Prostate gland (tissue), 2 donors: ENCODE data around the gene SNAPC4. TPM values are rescaled to one million over a fixed set of nuclear protein-coding genes. Genes with fewer than 3 reads are reported as not detected.

Experiments
- DNase-seq: peaks from one replicate; pipeline ENCODE4 v3.0.0-alpha.2; 2019; ENCODE audit warnings: low spot score
- H3K27ac ChIP-seq, 2 donors: fragments of 200-600 bp; sonication (generic); 2 replicates each; pipeline ENCODE4 v1.5.1; 2017 to 2019
- H3K27me3 ChIP-seq: fragments of 200-600 bp; sonication (generic); replicated peaks from 2 replicates; pipeline ENCODE4 v1.5.1; 2019; ENCODE audit not compliant: insufficient read depth
- H3K36me3 ChIP-seq, 2 donors: fragments of 200-600 bp; sonication (generic); 1 replicate in 1 of 2; 2 replicates in 1 of 2; pipeline versions ENCODE4 v1.5.1 to v1.8.1; 2017 to 2019
- H3K4me1 ChIP-seq: fragments of 200-600 bp; sonication (generic); replicated peaks from 2 replicates; pipeline ENCODE4 v1.5.1; 2019
- H3K4me3 ChIP-seq, 2 donors: fragments of 200-600 bp; sonication (generic); 2 replicates each; pipeline ENCODE4 v1.5.1; 2017 to 2019
- H3K9me3 ChIP-seq: fragments of 200-600 bp; sonication (generic); 2 replicates; pipeline ENCODE4 v1.5.1; 2017
- POLR2A ChIP-seq: fragments of 450-650 bp; IDR thresholded peaks from one replicate; pipeline ENCODE4 v1.6.1; 2016; ENCODE audit warnings: antibody characterized with exemption, mild to moderate bottlenecking
- POLR2AphosphoS5 ChIP-seq: sonication (generic); formaldehyde crosslinking; IDR thresholded peaks from one replicate; pipeline ENCODE4 v1.6.1; 2017; ENCODE audit warnings: antibody characterized with exemption
- WGBS: methylation state at CpG from one replicate; pipeline ENCODE4 v1.1.5; 2018; 5-methylcytosine and 5-hydroxymethylcytosine counted together
- intact Hi-C: fragments of 100-400 bp; cut with DNase I; formaldehyde crosslinking; loops from one replicate; pipeline ENCODE4 v1.14.2; 2022
- total RNA-seq, 2 donors: library from RNA; depleted of rRNA; stranded (reverse); fragments of >200 nt; gene quantifications; one replicate each; pipeline ENCODE4 v1.1.0, GENCODE V29; 2016
- TF ChIP-seq, protein P1 (sequence below), 4 experiments: fragments of 200-600 bp in 2 of 4; fragments of 450-650 bp in 2 of 4; sonication (generic) in 2 of 4; IDR thresholded peaks; 1 replicate in 3 of 4; 2 replicates in 1 of 4; pipeline ENCODE4 v1.5.1; 2016 to 2019; ENCODE audit warnings: antibody characterized with exemption in 4 of 4, mild to moderate bottlenecking in 2 of 4, moderate library complexity in 2 of 4

The SNAPC4 gene
- total RNA-seq, 2 donors from 2014 or later = 8.6 to 22.2 TPM

- H3K4me1 ChIP-seq = no peaks in the 10 kb centered on the region
- H3K27me3 ChIP-seq = no peaks in the 10 kb centered on the region
- H3K4me3 ChIP-seq = no peak overlapping the region
- 76% methylated on average over 20 of the region's 22 CpGs for WGBS
- TF ChIP-seq, protein P1, sequence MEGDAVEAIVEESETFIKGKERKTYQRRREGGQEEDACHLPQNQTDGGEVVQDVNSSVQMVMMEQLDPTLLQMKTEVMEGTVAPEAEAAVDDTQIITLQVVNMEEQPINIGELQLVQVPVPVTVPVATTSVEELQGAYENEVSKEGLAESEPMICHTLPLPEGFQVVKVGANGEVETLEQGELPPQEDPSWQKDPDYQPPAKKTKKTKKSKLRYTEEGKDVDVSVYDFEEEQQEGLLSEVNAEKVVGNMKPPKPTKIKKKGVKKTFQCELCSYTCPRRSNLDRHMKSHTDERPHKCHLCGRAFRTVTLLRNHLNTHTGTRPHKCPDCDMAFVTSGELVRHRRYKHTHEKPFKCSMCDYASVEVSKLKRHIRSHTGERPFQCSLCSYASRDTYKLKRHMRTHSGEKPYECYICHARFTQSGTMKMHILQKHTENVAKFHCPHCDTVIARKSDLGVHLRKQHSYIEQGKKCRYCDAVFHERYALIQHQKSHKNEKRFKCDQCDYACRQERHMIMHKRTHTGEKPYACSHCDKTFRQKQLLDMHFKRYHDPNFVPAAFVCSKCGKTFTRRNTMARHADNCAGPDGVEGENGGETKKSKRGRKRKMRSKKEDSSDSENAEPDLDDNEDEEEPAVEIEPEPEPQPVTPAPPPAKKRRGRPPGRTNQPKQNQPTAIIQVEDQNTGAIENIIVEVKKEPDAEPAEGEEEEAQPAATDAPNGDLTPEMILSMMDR (IDR thresholded peaks at IDR 0.05) = no peak
- TF ChIP-seq POLR2AphosphoS5 = no peak
- no peak for TF ChIP-seq POLR2A
- no peak overlapping the region for H3K27ac ChIP-seq
- no peaks in the 10 kb centered on the region for H3K36me3 ChIP-seq
- intact Hi-C loops = no loop called here
- DNase-seq = no peak
- H3K9me3 ChIP-seq = no peaks in the 10 kb centered on the region
Observed at GRCh38 chr9:136357202-136357725, 42.7 kb downstream of the SNAPC4 start.

DNA sequence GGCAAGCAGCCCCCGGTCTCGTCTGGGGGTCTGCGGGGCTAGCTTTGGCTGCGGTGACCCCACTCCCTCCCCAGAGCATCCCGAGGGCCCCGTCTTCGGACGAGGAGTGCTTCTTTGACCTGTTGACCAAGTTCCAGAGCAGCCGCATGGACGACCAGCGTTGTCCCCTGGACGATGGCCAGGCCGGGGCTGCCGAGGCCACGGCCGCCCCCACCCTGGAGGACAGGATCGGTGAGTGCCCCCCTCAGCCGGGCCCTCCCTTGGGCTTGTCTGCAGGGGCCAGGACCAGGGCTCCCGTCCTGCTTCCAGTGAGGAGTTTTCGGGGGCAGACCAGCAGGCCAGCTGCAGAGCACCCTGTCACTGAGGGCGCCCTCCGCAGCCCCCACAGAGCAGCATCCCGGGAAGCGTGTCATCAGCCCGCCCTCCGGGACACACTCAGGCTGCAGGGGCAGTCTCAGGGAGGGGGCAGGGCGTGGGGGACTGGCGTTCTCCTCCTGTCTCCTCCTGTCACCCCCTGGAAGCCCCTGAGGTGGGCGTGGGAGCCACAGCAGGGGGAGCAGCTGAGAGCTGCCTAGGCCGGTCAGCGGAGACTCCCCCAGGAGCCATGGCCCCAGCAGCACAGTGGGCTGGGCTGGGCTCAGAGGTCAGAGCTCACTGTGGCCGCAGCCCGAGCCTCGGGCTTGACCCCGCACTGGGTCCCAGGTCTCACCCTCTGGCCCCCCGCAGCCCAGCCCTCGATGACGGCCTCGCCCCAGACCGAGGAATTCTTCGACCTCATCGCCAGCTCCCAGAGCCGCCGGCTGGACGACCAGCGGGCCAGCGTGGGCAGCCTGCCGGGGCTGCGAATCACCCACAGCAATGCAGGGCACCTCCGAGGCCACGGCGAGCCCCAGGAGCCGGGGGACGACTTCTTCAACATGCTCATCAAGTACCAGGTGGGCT, 44.1 kb downstream of the SNAPC4 start:
- no peaks in the 10 kb centered on the region for H3K27me3 ChIP-seq
- H3K4me3 ChIP-seq = no peak overlapping the region
- H3K9me3 ChIP-seq = no peaks in the 10 kb centered on the region
- intact Hi-C loops = no loop called here
- H3K27ac ChIP-seq = no peak overlapping the region
- TF ChIP-seq POLR2A (no peak), POLR2AphosphoS5 (no peak)
- TF ChIP-seq, protein P1 (IDR thresholded peaks at IDR 0.05) = no peak
- no peaks in the 10 kb centered on the region for H3K36me3 ChIP-seq
- no peak for DNase-seq
- H3K4me1 ChIP-seq = no peaks in the 10 kb centered on the region
- 84% methylated on average over 50 of the region's 54 CpGs for WGBS

DNA sequence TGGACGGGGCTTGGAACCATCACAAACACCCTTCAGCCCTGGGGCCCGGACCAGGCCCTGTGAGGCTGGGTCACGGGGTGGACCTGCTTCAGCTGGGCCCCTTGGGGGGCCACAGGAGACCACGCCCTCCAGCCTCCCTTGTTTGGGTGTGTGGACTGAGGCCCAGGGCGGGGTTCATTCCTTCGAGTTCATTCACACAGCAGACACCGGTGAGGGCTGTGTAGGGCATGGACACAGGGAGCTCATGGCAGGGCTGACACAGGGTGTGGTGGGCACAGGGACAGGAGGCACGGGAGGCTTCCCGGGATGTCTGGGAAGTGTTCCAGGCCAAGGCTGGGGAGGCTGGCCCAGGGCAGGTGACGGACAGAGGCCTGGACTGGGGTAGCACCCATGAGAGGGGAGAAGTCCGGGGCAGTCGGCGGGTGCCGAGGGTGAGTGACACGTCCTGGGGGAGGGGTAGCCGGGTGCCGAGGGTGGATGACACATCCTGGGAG, 45.3 kb downstream of the SNAPC4 start:
- H3K36me3 ChIP-seq = no peaks in the 10 kb centered on the region
- H3K9me3 ChIP-seq = no peaks in the 10 kb centered on the region
- no peak overlapping the region for H3K4me3 ChIP-seq
- no peak overlapping the region for H3K27ac ChIP-seq
- no peaks in the 10 kb centered on the region for H3K4me1 ChIP-seq
- WGBS = 53% methylated on average over 6 of the region's 17 CpGs
- no peak for TF ChIP-seq POLR2AphosphoS5
- no peak for TF ChIP-seq POLR2A
- TF ChIP-seq, protein P1 (IDR thresholded peaks at IDR 0.05) = no peak
- intact Hi-C loops = no loop called here
- DNase-seq = no peak
- H3K27me3 ChIP-seq = no peaks in the 10 kb centered on the region

DNA sequence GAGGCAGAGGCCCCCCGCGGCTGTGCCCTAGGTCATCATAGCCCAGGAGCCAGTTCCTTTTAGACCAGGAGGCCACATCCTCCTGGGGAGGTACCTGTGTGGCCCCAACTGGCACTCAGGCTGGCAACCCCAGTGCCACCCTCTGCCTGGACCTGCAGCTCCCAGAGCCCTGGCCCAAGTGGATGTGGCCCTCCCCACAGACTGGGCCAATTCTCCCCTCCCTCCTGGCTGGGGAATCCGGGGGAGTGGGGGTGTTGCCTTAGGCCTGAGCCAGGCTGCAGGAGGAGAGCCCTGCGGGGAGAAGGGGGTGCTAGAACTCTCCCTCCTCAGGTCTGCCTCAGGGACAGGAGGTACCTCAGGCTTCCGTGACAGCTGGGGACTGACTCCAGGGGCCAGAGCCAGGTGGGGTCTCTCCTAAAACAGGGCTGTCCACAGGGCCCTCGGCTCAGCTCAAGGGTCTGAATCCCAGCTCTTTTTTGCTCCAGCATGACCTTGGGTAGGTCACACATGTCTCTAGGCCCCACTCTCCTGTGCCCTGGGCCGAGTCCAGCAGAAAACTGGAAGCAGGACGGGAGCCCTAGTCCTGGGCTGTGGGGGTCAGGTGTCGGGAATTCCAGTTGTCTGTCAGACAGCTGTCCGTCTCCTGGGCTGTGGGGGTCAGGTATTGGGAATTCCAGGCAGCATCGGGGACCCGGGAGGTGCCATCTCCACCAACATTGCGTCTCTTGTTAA, 46.0 kb downstream of the SNAPC4 start:
- TF ChIP-seq, protein P1 (IDR thresholded peaks at IDR 0.05) = no peak
- TF ChIP-seq POLR2A = no peak
- no peak for TF ChIP-seq POLR2AphosphoS5
- Histone ChIP-seq H3K27me3 (no peaks in the 10 kb centered on the region), H3K36me3 (no peaks in the 10 kb centered on the region), H3K4me3 (no peak overlapping the region), H3K9me3 (no peaks in the 10 kb centered on the region), H3K4me1 (no peaks in the 10 kb centered on the region), H3K27ac (no peak overlapping the region)
- DNase-seq = no peak
- intact Hi-C loops = no loop called here
- 46% methylated on average over 10 of the region's 13 CpGs for whole genome bisulfite sequencing
